Common myeloid progenitor, CD34-positive (primary cell): Measurements from ENCODE around the gene ZCCHC7.

Source experiments
- CTCF ChIA-PET: fragments of 350-600 bp; sonication (Branson Sonifier 250); formaldehyde crosslinking; loops from one replicate; lab custom pipeline; 2021; ENCODE audit warnings: antibody characterized with exemption; lab: Charles Lee
- POLR2A ChIA-PET: fragments of 350-600 bp; sonication (Branson Sonifier 250); formaldehyde crosslinking; loops from one replicate; lab custom pipeline; 2021; ENCODE audit warnings: antibody characterized with exemption; lab: Charles Lee
- DNase-seq, 3 donors: peaks; one replicate each; pipeline versions ENCODE4 v3.0.0 to v3.0.0-alpha.2; 2013
- H3K27ac ChIP-seq, 2 experiments: 1 replicate in 1 of 2; 2 replicates in 1 of 2; pipeline ENCODE4 v1.7.0; 2013; ENCODE audit warnings: inconsistent platforms in 2 of 2, low read length in 2 of 2, mild to moderate bottlenecking in 2 of 2, low read depth in 1 of 2, moderate library complexity in 1 of 2; ENCODE audit not compliant: severe bottlenecking in 2 of 2, insufficient read depth in 1 of 2, poor library complexity in 1 of 2
- H3K27me3 ChIP-seq, 5 experiments: replicated peaks in 2 of 5; 1 replicate in 3 of 5; 2 replicates in 2 of 5; pipeline versions ENCODE4 v1.6.1 to v1.7.0; 2013; ENCODE audit warnings: low read length in 4 of 5, mild to moderate bottlenecking in 2 of 5, moderate library complexity in 2 of 5, inconsistent platforms in 1 of 5; ENCODE audit not compliant: insufficient read depth in 5 of 5, control insufficient read depth in 4 of 5
- H3K36me3 ChIP-seq, 4 experiments: 1 replicate in 2 of 4; 2 replicates in 2 of 4; pipeline versions ENCODE4 v1.6.1 to v1.7.0; 2013; ENCODE audit warnings: low read length in 3 of 4, control low read depth in 1 of 4, mild to moderate bottlenecking in 1 of 4; ENCODE audit not compliant: control insufficient read depth in 4 of 4, insufficient read depth in 4 of 4
- H3K4me1 ChIP-seq, 4 experiments: 1 replicate in 3 of 4; 2 replicates in 1 of 4; pipeline versions ENCODE4 v1.6.1 to v1.7.1; 2013; ENCODE audit warnings: low read length in 3 of 4, mild to moderate bottlenecking in 3 of 4, control low read depth in 1 of 4, inconsistent platforms in 1 of 4, moderate library complexity in 1 of 4; ENCODE audit not compliant: control insufficient read depth in 4 of 4, insufficient read depth in 4 of 4; ENCODE audit errors: control extremely low read depth in 1 of 4
- H3K4me3 ChIP-seq, 7 experiments: 1 replicate in 4 of 7; 2 replicates in 3 of 7; pipeline versions ENCODE4 v1.5.1 to v1.7.0; 2013; ENCODE audit warnings: mild to moderate bottlenecking in 7 of 7, low read length in 6 of 7, moderate library complexity in 6 of 7, inconsistent platforms in 2 of 7, low read depth in 2 of 7, control low read depth in 1 of 7; ENCODE audit not compliant: insufficient read depth in 4 of 7, control insufficient read depth in 1 of 7; ENCODE audit errors: extremely low read depth in 1 of 7
- H3K9me3 ChIP-seq, 5 experiments: 1 replicate in 4 of 5; 2 replicates in 1 of 5; pipeline versions ENCODE4 v1.6.1 to v1.7.1; 2013; ENCODE audit warnings: low read length in 4 of 5, mild to moderate bottlenecking in 2 of 5, inconsistent platforms in 1 of 5, low read depth in 1 of 5, moderate library complexity in 1 of 5; ENCODE audit not compliant: control insufficient read depth in 4 of 5, insufficient read depth in 2 of 5; ENCODE audit errors: control extremely low read depth in 1 of 5
- WGBS: methylation state at CpG from one replicate; pipeline ENCODE4 v1.1.5; 2013; ENCODE audit not compliant: insufficient coverage; 5-methylcytosine and 5-hydroxymethylcytosine counted together

The ZCCHC7 gene

GRCh38 chr9:37141015-37141414 lies 20.6 kb downstream of the ZCCHC7 start:
- CTCF ChIA-PET: no interaction called here
- no peak for DNase-seq
- POLR2A ChIA-PET: no interaction called here
- H3K9me3 ChIP-seq: no peaks in the 10 kb centered on the region
- no peak overlapping the region for H3K27ac ChIP-seq
- H3K4me3 ChIP-seq: no peak overlapping the region
- peaks cover 0 to 10% (median 9%) of the 10 kb centered on the region in 4 experiments for H3K4me1 ChIP-seq
- no CpG with 5 or more reads among the region's 2 CpGs for WGBS
- no peaks in the 10 kb centered on the region for H3K27me3 ChIP-seq
- peaks cover 3 to 6% (median 4%) of the 10 kb centered on the region in 4 experiments for H3K36me3 ChIP-seq

- CTCF ChIA-PET: interaction anchor here (1.1 kb wide), 1 partner anchor 15 kb away, joined by 3 read pairs; no protein-coding TSS in a partner anchor
- POLR2A ChIA-PET: interaction anchor here (0.6 kb wide), 1 partner anchor 99 kb away, joined by 5 read pairs; no protein-coding TSS in a partner anchor
- Histone ChIP-seq H3K36me3 (peaks cover 0 to 3% (median 0%) of the 10 kb centered on the region in 4 experiments), H3K9me3 (no peaks in the 10 kb centered on the region), H3K27me3 (no peaks in the 10 kb centered on the region), H3K4me3 (no peak overlapping the region), H3K27ac (no peak overlapping the region), H3K4me1 (peaks cover 5 to 44% (median 36%) of the 10 kb centered on the region in 4 experiments)
- no peak for DNase-seq
- WGBS: 100% methylated on average over 1 of the region's 2 CpGs
Observed at GRCh38 chr9:37144762-37145161, 24.4 kb downstream of the ZCCHC7 start.

- Histone ChIP-seq H3K27ac (peak overlapping the region in 1 of 2 experiments; percentile 6), H3K9me3 (no peaks in the 10 kb centered on the region), H3K4me1 (peaks cover 5 to 47% (median 37%) of the 10 kb centered on the region in 4 experiments), H3K27me3 (no peaks in the 10 kb centered on the region), H3K36me3 (peaks cover 0 to 3% (median 0%) of the 10 kb centered on the region in 4 experiments), H3K4me3 (peak overlapping the region in 6 of 7 experiments; percentile 11 to 69 (median 36))
- ChIA-PET CTCF (interaction anchor here (0.8 to 1.0 kb wide), 2 partner anchors 24 to 62 kb away, joined by 3 to 4 read pairs; no protein-coding TSS in a partner anchor), POLR2A (interaction anchor here (1.0 kb wide), 1 partner anchor 51 kb away, joined by 3 read pairs; no protein-coding TSS in a partner anchor)
- peak; percentile 50 to 89 (median 82) for DNase-seq
- no CpG with 5 or more reads among the region's 2 CpGs for WGBS
Observed at GRCh38 chr9:37146410-37146809, 26.0 kb downstream of the ZCCHC7 start.

- ChIA-PET POLR2A (no interaction called here), CTCF (interaction anchor here (1.1 kb wide), 1 partner anchor 12 kb away, joined by 4 read pairs; no protein-coding TSS in a partner anchor)
- H3K27ac ChIP-seq: no peak overlapping the region
- WGBS: 29% methylated on average over 1 of the region's 2 CpGs
- peak overlapping the region in 1 of 7 experiments; percentile 42 for H3K4me3 ChIP-seq
- H3K27me3 ChIP-seq: no peaks in the 10 kb centered on the region
- H3K9me3 ChIP-seq: no peaks in the 10 kb centered on the region
- H3K4me1 ChIP-seq: peaks cover 11 to 56% (median 37%) of the 10 kb centered on the region in 4 experiments
- H3K36me3 ChIP-seq: peaks cover 0 to 3% (median 0%) of the 10 kb centered on the region in 4 experiments
- peak in 2 of 3 donors; percentile 55 to 78 for DNase-seq
Observed at GRCh38 chr9:37148181-37148580, 27.8 kb downstream of the ZCCHC7 start.

- ChIA-PET POLR2A (no interaction called here), CTCF (no interaction called here)
- Histone ChIP-seq H3K27ac (no peak overlapping the region), H3K9me3 (no peaks in the 10 kb centered on the region), H3K4me1 (peaks cover 11 to 55% (median 37%) of the 10 kb centered on the region in 4 experiments), H3K36me3 (peaks cover under 1 to 8% (median 5%) of the 10 kb centered on the region in 4 experiments), H3K27me3 (no peaks in the 10 kb centered on the region), H3K4me3 (no peak overlapping the region)
- 56% methylated on average over 2 of the region's 4 CpGs for WGBS
- DNase-seq: no peak
Observed at GRCh38 chr9:37149666-37150308, 29.4 kb downstream of the ZCCHC7 start.

- ChIA-PET CTCF (no interaction called here), POLR2A (no interaction called here)
- no peaks in the 10 kb centered on the region for H3K9me3 ChIP-seq
- H3K27me3 ChIP-seq: no peaks in the 10 kb centered on the region
- H3K4me3 ChIP-seq: no peak overlapping the region
- DNase-seq: no peak
- no peak overlapping the region for H3K27ac ChIP-seq
- peaks cover 0 to 8% (median 5%) of the 10 kb centered on the region in 4 experiments for H3K36me3 ChIP-seq
- H3K4me1 ChIP-seq: peaks cover 11 to 52% (median 33%) of the 10 kb centered on the region in 4 experiments
Observed at GRCh38 chr9:37150415-37150814, 30.0 kb downstream of the ZCCHC7 start.

- H3K9me3 ChIP-seq: no peaks in the 10 kb centered on the region
- CTCF ChIA-PET: interaction anchor here (1.1 kb wide), 1 partner anchor 69 kb away, joined by 3 read pairs; no protein-coding TSS in a partner anchor
- H3K4me1 ChIP-seq: peaks cover 9 to 38% (median 21%) of the 10 kb centered on the region in 4 experiments
- POLR2A ChIA-PET: no interaction called here
- no peak overlapping the region for H3K27ac ChIP-seq
- H3K4me3 ChIP-seq: peak overlapping the region in 1 of 7 experiments; percentile 19
- H3K36me3 ChIP-seq: peaks cover 0 to 12% (median 6%) of the 10 kb centered on the region in 4 experiments
- peak in 2 of 3 donors; percentile 36 to 64 for DNase-seq
- no CpG with 5 or more reads among the region's 1 CpG for WGBS
- H3K27me3 ChIP-seq: no peaks in the 10 kb centered on the region
Observed at GRCh38 chr9:37151812-37152211, 31.4 kb downstream of the ZCCHC7 start.
